Stomach (tissue), 9 donors: ENCODE results near the gene SYT10. TPM values are rescaled to one million over a fixed set of nuclear protein-coding genes. Genes with fewer than 3 reads are reported as not detected.

Source experiments
- DNase-seq, 2 donors: peaks; one replicate each; pipeline versions ENCODE4 v3.0.0 to v3.0.0-alpha.2; 2013 to 2019
- H3K27ac ChIP-seq, 5 donors: fragments of 200-600 bp in 4 of 5; sonication (generic) in 4 of 5; one replicate each; pipeline ENCODE4 v1.5.1; 2013 to 2019; ENCODE audit warnings: mild to moderate bottlenecking in 1 of 5, moderate library complexity in 1 of 5
- H3K27me3 ChIP-seq, 3 donors: fragments of 200-600 bp; sonication (generic); one replicate each; pipeline ENCODE4 v1.5.1; 2017 to 2019; ENCODE audit warnings: mixed run types in 1 of 3
- H3K36me3 ChIP-seq, 4 donors: fragments of 200-600 bp; sonication (generic); 1 replicate in 3 of 4; 2 replicates in 1 of 4; pipeline ENCODE4 v1.5.1; 2016 to 2019
- H3K4me1 ChIP-seq, 4 donors: fragments of 200-600 bp; sonication (generic); one replicate each; pipeline ENCODE4 v1.5.1; 2016 to 2019
- H3K4me3 ChIP-seq, 4 donors: fragments of 200-600 bp; sonication (generic) in 3 of 4; one replicate each; pipeline ENCODE4 v1.5.1; 2016 to 2019; ENCODE audit warnings: mild to moderate bottlenecking in 1 of 4
- H3K9me3 ChIP-seq, 4 donors: fragments of 200-600 bp; sonication (generic); one replicate each; pipeline ENCODE4 v1.5.1; 2016 to 2019
- EP300 ChIP-seq: sonication (generic); formaldehyde crosslinking; IDR thresholded peaks from one replicate; pipeline ENCODE4 v1.6.1; 2017; ENCODE audit warnings: antibody characterized with exemption
- POLR2A ChIP-seq, 4 donors: fragments of 450-650 bp; IDR thresholded peaks; one replicate each; pipeline ENCODE4 v1.6.1; 2016; ENCODE audit warnings: antibody characterized with exemption in 4 of 4, control low read depth in 2 of 4, mild to moderate bottlenecking in 1 of 4, moderate library complexity in 1 of 4
- POLR2AphosphoS5 ChIP-seq, 3 donors: sonication (generic); formaldehyde crosslinking; IDR thresholded peaks; one replicate each; pipeline ENCODE4 v1.6.1; 2016; ENCODE audit warnings: antibody characterized with exemption in 3 of 3
- WGBS, 5 donors: extraction: QIAGEN DNeasy Blood & Tissue Kit in 3 of 5; methylation state at CpG; one replicate each; pipeline versions ENCODE4 v1.1.5 to v1.1.7; 2013 to 2018; 5-methylcytosine and 5-hydroxymethylcytosine counted together
- intact Hi-C: fragments of 100-400 bp; cut with DNase I; formaldehyde crosslinking; loops from one replicate; pipeline ENCODE4 v1.15.1; 2023; ENCODE audit warnings: low total_unique reads
- polyA plus RNA-seq, 3 donors: library from polyadenylated mRNA; stranded (reverse); fragments of 200-250 nt; gene quantifications; one replicate each; pipeline ENCODE4 v1.2.3, GENCODE V29; 2013
- total RNA-seq, 5 donors: library from RNA; depleted of rRNA; stranded (reverse); fragments of >200 nt; gene quantifications; one replicate each; pipeline versions ENCODE4 v1.1.0 to v1.2.3, GENCODE V29; 2014 to 2016
- TF ChIP-seq, protein P1 (sequence below), 7 experiments: fragments of 450-650 bp in 4 of 7; fragments of 200-600 bp in 3 of 7; sonication (generic) in 3 of 7; IDR thresholded peaks; one replicate each; pipeline ENCODE4 v1.5.1; 2016 to 2019; ENCODE audit warnings: antibody characterized with exemption in 7 of 7, control low read depth in 2 of 7, mild to moderate bottlenecking in 1 of 7
- donor health status: healthy with polysubstance abuse.
- donor health status: Bipolar disorder and iron deficiency.
- donor health status: healthy.

SYT10 gene
- total and polyA plus RNA-seq, 8 donors = 0.03 to 2.8 (median 0.19) TPM; not detected in 3

DNA sequence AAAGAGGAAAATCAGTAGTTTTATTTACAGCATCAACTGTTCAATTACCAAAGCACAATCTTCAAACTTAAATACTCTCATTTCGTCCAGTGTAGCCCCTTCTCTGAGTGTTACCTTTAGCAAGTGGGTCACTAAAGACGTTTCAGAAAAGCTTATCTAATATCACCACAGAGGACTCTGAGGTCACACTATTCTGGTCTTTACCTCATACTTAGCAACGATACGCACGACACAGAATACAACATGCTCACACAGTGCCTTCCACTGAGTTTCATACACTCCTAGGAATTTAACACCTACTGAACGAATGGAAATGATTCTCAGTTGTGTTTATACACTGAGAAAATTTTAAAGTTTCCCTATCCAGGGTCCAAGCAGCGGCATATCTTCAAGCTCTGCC, 2.0 kb downstream of the SYT10 start:
- Histone ChIP-seq H3K36me3 (no peaks in the 10 kb centered on the region), H3K27ac (no peak overlapping the region), H3K4me1 (peaks cover 10 to 21% (median 19%) of the 10 kb centered on the region in 4 donors), H3K4me3 (peak overlapping the region in 2 of 4 donors; percentile 53 to 74), H3K9me3 (peaks cover 0 to 7% (median 0%) of the 10 kb centered on the region in 4 donors), H3K27me3 (peaks cover 0 to 39% (median 27%) of the 10 kb centered on the region in 3 donors)
- intact Hi-C loops = no loop called here
- WGBS, 5 donors = 34 to 57% (median 52%) methylated on average over 7 of the region's 7 CpGs
- DNase-seq = peak in 1 of 2 donors; percentile 5
- TF ChIP-seq, protein P1, sequence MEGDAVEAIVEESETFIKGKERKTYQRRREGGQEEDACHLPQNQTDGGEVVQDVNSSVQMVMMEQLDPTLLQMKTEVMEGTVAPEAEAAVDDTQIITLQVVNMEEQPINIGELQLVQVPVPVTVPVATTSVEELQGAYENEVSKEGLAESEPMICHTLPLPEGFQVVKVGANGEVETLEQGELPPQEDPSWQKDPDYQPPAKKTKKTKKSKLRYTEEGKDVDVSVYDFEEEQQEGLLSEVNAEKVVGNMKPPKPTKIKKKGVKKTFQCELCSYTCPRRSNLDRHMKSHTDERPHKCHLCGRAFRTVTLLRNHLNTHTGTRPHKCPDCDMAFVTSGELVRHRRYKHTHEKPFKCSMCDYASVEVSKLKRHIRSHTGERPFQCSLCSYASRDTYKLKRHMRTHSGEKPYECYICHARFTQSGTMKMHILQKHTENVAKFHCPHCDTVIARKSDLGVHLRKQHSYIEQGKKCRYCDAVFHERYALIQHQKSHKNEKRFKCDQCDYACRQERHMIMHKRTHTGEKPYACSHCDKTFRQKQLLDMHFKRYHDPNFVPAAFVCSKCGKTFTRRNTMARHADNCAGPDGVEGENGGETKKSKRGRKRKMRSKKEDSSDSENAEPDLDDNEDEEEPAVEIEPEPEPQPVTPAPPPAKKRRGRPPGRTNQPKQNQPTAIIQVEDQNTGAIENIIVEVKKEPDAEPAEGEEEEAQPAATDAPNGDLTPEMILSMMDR (IDR thresholded peaks at IDR 0.05) = no peak

DNA sequence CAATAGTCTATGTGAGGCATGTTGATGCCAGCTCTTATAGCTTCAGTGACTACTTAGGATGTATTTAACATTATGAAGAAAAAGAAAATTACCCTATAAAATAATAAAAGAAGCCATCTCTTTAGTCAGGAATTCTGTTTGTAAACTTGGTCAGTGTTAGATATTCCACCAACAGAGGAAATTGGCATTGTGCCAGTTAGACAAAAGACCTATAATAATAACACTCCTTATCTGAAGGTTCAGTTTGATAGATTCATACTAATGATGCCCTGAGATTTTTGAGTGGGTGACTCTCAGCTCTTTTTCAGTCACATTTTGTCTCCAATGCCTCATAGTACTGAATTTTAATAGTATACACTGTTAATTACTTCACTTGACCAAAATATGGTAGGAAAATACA, 6.6 kb downstream of the SYT10 start:
- Histone ChIP-seq H3K27ac (no peak overlapping the region), H3K9me3 (no peaks in the 10 kb centered on the region), H3K4me1 (peaks cover 0 to under 1% (median 0%) of the 10 kb centered on the region in 4 donors), H3K4me3 (no peak overlapping the region), H3K27me3 (peaks cover 0 to 10% (median 5%) of the 10 kb centered on the region in 3 donors), H3K36me3 (no peaks in the 10 kb centered on the region)
- no peak for DNase-seq
- intact Hi-C loops = no loop called here
- TF ChIP-seq POLR2A (IDR thresholded peaks at IDR 0.05) (no peak), EP300 (no peak), POLR2AphosphoS5 (IDR thresholded peaks at IDR 0.05) (no peak)
- TF ChIP-seq, protein P1 (IDR thresholded peaks at IDR 0.05) = no peak

DNA sequence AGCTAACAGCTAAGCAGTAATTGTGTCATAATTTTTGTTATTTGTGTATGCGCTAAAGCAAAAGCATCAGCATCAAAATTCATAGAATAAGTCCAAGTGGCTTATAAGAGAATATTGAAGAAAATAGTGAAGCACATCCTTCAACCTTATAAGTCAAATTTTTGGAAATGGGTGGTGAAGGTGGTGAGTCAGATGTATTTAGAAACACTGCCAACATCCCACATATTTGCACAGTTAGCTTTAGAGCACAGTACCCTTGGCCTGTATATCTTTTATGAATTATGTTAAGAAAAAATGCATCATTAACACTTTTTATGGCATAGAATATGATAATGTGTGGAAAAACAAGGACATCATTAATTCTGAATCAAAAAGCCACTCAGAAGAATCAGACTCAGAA, 8.0 kb downstream of the SYT10 start:
- H3K27ac ChIP-seq = no peak overlapping the region
- intact Hi-C loops = no loop called here
- no peak for DNase-seq
- TF ChIP-seq POLR2A (IDR thresholded peaks at IDR 0.05) (no peak), EP300 (no peak), POLR2AphosphoS5 (IDR thresholded peaks at IDR 0.05) (no peak)
- TF ChIP-seq, protein P1 (IDR thresholded peaks at IDR 0.05) = no peak
- no peaks in the 10 kb centered on the region for H3K9me3 ChIP-seq
- peaks cover 0 to 4% (median 0%) of the 10 kb centered on the region in 3 donors for H3K27me3 ChIP-seq
- WGBS, 5 donors = 95 to 100% (median 97%) methylated on average over 1 of the region's 1 CpG
- no peaks in the 10 kb centered on the region for H3K36me3 ChIP-seq
- no peak overlapping the region for H3K4me3 ChIP-seq
- H3K4me1 ChIP-seq = no peaks in the 10 kb centered on the region

DNA sequence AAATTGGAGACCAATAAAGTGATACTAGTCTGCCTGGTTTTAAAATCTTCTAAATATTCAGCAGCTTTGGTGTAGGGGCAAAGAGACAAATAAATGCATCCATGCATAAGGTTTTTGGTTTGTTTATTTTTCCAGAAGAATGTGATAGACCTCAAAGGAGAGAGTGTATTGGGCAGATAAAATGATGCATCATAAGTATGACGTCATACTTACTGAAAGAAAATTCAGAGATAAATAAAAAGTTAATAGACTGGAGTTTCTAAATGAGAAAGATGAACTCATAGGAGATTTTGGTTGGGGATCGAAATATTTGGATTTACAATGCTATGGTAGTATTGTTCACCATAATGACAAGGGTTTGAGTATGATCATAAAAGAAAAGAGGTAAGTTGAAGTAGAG, 10.2 kb downstream of the SYT10 start:
- Histone ChIP-seq H3K9me3 (no peaks in the 10 kb centered on the region), H3K36me3 (no peaks in the 10 kb centered on the region), H3K4me3 (no peak overlapping the region), H3K27me3 (no peaks in the 10 kb centered on the region), H3K4me1 (no peaks in the 10 kb centered on the region), H3K27ac (no peak overlapping the region)
- 78 to 82% (median 79%) methylated on average over 2 of the region's 2 CpGs for WGBS, 5 donors
- no peak for DNase-seq
- intact Hi-C loops = no loop called here
- TF ChIP-seq POLR2AphosphoS5 (IDR thresholded peaks at IDR 0.05) (no peak), EP300 (no peak), POLR2A (IDR thresholded peaks at IDR 0.05) (no peak)
- TF ChIP-seq, protein P1 (IDR thresholded peaks at IDR 0.05) = no peak
